ENCODE data around the gene SHTN1.

SHTN1 gene

DNA sequence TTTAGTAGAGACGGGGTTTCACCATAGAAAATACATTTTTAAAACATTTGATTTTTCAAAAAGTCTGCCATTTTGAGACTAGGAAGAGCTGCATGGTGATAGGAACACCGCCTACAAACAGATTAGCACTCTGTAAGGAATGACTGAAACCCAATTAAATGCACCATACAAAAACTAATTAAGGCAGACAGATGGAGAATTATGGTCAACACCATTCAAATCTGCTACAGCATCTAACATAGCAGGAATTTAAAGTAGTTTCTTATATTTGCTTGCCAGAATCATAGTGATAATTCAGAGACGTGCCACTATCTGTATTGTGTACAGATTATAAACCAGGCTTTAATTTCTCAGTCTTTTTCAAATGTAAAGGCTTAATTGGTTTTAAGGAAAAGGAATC lies 87.5 kb downstream of the SHTN1 start:
- TF ChIP-seq ZFX (IDR thresholded peaks at IDR 0.05) = no peak
- TF ChIP-seq, protein P1, sequence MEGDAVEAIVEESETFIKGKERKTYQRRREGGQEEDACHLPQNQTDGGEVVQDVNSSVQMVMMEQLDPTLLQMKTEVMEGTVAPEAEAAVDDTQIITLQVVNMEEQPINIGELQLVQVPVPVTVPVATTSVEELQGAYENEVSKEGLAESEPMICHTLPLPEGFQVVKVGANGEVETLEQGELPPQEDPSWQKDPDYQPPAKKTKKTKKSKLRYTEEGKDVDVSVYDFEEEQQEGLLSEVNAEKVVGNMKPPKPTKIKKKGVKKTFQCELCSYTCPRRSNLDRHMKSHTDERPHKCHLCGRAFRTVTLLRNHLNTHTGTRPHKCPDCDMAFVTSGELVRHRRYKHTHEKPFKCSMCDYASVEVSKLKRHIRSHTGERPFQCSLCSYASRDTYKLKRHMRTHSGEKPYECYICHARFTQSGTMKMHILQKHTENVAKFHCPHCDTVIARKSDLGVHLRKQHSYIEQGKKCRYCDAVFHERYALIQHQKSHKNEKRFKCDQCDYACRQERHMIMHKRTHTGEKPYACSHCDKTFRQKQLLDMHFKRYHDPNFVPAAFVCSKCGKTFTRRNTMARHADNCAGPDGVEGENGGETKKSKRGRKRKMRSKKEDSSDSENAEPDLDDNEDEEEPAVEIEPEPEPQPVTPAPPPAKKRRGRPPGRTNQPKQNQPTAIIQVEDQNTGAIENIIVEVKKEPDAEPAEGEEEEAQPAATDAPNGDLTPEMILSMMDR (conservative IDR thresholded peaks at IDR 0.05) = no peak
- no peak overlapping the region for H3K27ac ChIP-seq

DNA sequence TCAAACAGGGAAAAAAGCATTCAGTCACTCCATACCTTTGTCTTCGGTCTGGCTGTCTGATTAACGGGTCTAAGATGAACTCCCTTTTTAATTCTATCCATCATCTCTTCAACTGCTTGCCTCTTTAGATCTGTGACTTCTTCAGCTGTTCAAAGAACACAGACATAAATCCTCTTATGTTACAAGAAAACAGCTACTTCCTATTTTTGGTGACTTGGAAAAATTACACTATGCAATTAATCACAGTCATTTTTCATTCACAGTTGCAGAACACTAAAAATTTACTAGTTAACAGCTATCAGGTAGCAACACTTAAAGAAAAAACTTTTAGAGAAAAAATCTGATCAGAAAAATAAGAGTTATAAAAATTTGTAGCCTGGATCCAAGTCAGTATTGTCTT lies 89.6 kb downstream of the SHTN1 start:
- no peak overlapping the region for H3K27ac ChIP-seq
- TF ChIP-seq, protein P1 (conservative IDR thresholded peaks at IDR 0.05) = no peak
- no peak for TF ChIP-seq ZFX (IDR thresholded peaks at IDR 0.05)

DNA sequence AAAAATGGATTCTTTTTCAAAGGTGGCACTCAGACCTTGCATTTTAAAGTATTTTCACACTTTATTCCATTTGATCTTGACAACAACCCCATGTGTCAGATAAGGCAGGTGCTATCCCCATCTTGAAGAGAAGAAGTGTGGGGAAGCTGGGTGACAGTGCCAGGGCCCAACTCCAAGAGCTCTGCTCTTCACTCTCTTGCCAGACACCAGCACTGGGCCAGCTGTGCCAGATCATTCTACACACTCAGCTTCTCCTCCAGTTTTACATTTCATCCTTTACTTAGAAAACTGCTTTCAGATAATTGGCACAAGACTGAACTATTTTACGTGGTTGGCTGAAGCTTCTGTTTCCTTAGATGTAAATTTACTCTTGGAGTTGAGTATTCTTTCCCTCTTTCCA lies 91.3 kb downstream of the SHTN1 start:
- no peak overlapping the region for H3K27ac ChIP-seq
- TF ChIP-seq ZFX (IDR thresholded peaks at IDR 0.05) = no peak
- TF ChIP-seq, protein P1 (conservative IDR thresholded peaks at IDR 0.05) = no peak

DNA sequence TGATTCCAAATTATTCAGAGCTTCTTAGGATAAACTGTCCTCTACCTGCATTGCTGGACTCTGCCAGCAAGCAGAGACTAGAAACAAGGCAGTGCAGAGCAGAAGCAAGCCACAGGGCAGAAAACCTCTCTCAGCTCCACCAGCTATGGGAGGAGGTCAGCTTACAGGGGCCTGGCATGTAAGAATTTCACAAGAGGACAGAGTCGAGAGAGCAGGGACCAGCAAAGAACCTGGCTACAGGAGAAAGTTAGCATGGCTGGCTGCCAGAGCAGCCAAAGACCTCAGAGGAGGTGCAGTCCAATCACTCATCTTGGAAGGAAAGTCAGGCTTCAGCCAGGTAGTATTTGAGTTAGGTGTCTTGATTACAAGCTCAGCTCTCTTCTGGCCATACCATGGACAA lies 92.8 kb downstream of the SHTN1 start:
- H3K27ac ChIP-seq = no peak overlapping the region
- TF ChIP-seq, protein P1 (conservative IDR thresholded peaks at IDR 0.05) = no peak
- TF ChIP-seq ZFX (IDR thresholded peaks at IDR 0.05) = no peak

DNA sequence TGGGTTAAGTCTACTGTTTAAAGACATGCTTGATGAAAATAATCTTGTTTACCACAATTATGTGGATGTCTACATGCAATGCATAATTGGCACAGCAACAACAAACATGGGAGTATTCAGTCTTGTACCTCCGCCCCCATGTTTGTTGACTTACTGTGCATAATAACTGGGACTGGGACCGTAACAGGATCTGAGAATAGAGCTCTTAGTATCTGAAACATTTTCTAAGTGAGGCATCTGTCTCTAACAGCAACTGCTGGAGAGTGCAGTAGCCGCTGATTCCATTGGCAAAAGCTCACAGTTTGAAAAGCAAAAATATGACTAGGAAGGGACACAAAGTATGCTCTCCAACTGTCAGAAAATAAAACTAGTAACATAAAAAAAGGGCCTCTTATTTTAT lies 94.1 kb downstream of the SHTN1 start:
- no peak for TF ChIP-seq ZFX (IDR thresholded peaks at IDR 0.05)
- TF ChIP-seq, protein P1 (conservative IDR thresholded peaks at IDR 0.05) = no peak
- H3K27ac ChIP-seq = no peak overlapping the region

DNA sequence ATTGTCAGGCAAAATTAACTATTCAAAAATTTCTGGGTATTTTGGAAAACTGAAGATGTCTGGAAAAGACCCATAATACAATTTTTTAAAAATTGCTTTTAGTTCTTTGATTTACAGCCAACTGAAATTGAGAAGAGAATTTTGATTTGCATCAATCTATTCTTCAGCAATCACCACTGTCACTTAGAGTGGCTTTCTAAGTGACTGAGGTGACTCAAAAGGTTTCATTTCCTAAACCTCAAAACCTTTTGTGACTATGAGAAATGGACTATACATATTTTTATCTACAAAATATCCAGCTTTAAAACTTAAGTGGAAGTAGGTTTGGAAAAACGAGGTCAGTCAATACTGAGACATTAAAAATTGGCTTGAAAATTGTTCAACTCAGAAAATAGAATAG lies 95.7 kb downstream of the SHTN1 start:
- TF ChIP-seq, protein P1 (conservative IDR thresholded peaks at IDR 0.05) = no peak
- TF ChIP-seq ZFX (IDR thresholded peaks at IDR 0.05) = no peak

DNA sequence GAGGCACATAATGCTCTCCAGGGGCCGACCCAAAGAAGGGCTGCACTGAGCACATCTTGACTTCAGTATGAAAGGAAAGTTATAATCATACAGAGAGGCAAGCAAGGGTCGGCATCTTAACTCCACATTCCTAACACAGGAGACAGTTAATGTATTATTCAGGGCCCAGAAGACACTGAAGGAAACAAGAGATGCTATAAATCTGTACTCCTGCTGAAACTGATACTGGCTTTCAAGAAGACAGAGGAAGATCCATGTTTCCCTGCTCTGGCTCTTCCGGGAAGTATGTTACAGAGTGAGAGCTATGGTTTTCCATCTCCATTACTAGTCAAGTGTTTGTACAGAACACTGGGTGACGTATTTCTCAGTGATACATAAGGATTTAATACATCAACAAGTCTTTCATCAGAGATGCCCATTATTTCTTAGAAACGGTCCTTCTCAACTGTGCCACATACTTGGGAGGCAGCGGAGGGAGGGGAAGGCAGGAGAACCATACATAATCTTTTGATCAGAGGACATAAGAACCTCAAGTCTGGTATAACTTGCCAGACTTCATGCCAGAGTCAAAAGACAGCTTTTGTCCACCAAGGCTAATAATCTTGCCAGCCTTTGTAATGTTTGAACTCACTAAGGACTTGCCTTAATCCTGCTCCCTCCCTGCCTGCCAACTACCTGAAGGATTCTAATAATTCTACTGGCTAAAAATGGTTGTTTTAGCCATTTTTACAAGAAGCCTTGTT lies 97.6 kb downstream of the SHTN1 start:
- H3K27ac ChIP-seq = no peak overlapping the region
- TF ChIP-seq, protein P1 (conservative IDR thresholded peaks at IDR 0.05) = no peak
- TF ChIP-seq ZFX (IDR thresholded peaks at IDR 0.05) = no peak

More for the DNA sequence above, 95.7 kb downstream of the SHTN1 start:
- H3K27ac ChIP-seq = no peak overlapping the region

Measured in C4-2B (cell line).